GM18870 (cell line): ENCODE measurements around the gene TTC23.

Experiments used
- ATAC-seq: cut with Tn5 transposase; IDR thresholded peaks from one replicate; pipeline ENCODE4 v1.9.1; 2021; ENCODE audit warnings: moderate library complexity; ENCODE audit not compliant: unreplicated experiment

TTC23 gene

DNA sequence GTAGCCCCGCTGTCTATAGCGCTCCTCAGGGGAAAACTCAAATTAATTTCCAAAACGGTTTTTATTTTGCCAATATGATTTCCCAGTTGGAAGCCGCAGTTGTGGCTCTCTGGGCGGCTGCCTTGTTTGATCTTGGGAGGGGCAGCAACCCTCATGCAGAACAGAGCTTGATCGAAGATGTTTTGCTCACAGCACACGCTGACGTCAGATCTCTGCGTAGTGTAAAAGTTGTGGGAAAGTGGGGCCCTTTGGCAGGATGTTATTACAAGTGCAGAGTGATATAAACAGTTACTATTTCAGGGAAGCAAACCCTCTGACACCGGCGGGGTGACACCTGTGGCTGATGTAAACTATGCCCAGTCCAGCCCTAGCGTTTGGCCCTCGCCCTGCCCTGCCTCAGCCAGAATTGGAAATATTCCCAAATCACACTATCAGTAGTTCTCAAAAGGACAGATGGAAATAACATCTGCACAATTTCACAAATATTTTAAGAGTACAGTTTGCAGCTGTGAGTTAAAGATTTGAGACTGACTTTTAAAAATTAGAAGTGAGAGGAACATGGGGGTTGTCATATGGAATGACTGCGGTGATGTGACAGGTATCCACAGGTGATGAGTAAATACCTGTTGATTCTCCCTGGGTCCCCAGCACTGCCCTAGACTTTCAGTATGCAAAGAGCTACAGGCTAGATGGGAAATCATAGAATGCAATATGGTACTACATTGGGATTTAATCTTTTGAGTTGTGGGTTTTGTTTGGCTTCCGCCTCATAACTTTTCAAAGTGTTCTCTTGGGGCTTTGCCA, 142.8 kb downstream of the TTC23 start:
- ATAC-seq: no peak

DNA sequence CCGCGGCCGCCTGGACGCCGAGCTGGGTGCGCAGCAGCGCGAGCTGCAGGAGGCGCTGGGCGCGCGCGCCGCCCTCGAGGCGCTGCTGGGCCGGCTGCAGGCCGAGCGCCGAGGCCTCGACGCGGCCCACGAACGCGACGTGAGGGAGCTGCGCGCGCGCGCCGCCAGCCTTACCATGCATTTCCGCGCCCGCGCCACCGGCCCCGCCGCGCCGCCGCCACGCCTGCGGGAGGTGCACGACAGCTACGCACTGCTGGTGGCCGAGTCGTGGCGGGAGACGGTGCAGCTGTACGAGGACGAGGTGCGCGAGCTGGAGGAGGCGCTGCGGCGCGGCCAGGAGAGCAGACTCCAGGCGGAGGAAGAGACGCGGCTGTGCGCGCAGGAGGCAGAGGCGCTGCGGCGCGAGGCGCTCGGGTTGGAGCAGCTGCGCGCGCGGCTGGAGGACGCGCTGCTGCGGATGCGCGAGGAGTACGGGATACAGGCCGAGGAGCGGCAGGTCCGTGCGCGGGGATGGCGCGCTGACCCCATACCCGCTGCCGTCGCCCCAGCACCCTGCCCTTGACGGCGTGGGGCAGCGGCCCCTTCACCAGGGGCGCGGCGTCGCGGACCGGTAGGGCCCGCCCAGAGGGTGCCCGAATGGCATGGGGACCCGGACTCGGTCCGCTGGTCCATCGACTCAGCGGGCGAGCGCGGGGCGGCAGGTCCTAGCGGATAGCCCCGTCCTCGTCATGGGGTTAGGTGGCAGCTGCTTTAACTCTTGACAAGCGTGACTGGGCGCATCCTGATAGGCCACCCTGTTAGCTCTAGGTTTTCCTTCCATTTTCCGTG, 143.7 kb downstream of the TTC23 start:
- ATAC-seq: no peak

DNA sequence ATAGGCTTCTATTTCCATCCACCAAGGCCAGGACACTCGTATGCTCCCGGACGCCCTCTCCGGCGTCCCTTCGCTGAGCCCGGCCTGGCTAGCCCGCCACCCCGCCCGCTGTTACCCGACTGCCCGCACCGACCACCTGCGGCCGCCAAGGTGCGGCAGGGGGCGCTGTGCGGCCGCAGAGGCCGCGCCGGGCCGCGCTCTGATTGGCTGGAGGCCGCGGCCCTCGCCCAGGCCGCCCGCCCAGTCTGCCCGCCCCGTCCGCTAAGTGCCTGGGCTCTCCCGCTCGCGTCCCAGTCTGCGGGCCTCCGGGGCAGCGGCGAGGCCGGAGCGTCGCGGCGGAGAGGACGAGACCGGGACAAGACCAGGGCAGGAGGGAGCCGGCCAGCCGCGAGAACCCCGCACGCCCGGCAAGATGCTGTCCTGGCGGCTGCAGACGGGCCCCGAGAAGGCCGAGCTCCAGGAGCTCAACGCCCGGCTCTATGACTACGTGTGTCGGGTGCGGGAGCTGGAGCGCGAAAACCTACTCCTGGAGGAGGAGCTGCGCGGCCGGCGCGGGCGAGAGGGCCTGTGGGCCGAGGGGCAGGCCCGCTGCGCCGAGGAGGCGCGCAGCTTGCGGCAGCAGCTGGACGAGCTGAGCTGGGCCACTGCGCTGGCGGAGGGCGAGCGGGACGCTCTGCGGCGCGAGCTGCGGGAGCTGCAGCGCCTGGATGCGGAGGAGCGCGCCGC, 144.4 kb downstream of the TTC23 start, which contains the start of gene SYNM:
Gene SYNM (plus strand): TSS at position 293 of the 726 bp plus-strand sequence. CDS start 120 bp downstream, at position 413.
- ATAC-seq: no peak

DNA sequence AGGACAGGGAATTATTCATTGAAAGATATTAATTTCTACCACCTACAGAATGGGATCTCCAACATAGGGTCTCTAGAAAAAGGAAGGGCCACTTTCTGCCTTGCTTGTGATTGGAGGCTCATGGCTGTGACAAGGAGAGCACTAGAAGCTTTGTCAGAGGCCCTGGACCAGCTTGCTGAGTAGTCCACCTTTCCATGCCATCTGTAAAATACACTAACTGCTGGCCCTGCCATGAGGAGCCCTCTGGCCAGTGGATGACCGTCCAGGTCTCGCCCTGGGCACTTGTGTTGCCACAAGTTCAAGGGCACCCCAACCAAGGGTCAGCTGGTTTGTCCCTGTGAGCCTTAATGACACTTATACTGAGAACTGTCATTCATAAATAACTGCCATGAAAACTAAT, 146.1 kb downstream of the TTC23 start:
- no peak for ATAC-seq

DNA sequence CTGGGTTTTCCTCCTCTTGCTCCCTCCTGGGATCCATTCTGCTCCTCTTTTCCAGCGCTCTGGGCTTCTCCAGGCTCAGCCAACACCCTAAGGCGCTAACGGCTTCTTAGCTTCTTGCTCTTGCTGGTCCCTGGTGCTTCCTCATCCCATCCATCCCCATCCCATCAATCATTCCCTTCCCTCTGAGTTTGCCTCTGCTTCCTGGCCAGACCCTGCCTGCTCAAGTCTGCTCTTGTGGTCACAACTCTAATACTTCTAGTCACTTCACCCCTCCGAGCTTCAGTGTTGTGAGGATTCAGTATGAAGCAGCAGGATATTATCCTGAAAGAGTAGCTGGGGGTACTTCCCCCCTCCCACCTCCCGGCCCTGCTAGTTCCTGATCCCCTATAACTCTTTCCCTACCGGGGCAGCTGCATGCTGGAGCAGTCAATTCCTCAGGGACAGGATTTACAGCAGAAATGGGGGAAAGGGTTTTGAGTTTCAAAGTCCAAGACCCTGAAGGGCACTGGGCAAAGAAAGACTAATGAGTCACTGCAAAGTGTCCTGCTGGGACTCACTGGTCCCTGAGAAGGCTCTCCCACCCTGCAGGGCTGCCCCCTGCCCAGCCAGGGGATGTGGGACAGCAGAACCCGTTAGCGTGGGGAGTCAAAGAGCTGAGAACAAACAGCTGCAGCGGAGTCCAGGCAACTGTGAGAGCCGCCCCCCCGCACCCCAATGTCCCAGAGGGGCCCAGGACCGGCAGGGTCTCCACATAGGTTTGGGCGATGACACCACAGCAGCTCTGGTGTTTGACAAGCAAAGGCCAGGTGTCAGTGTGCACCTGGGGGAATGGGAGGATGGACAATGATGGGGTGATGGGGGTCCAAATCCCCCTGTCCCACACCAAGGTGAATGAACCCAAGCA, 146.8 kb downstream of the TTC23 start:
- no peak for ATAC-seq

DNA sequence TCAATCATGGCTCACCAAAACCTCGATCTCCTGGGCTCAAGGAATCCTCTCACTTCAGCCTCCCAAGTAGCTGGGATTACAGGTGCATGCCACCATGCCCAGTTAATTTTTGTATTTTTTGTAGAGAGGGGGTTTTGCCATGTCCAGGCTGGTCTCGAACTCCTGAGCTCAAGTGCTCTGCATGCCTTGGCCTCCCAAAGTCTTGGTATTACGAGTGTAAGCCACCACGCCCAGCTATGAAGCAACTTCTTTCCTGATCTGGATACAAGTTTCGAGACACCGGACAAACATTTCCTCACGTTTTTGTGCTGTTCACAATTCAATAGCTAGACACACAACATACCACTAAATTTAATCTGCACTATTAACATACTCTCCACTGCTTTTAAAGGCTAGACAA, 147.9 kb downstream of the TTC23 start:
- no peak for ATAC-seq

DNA sequence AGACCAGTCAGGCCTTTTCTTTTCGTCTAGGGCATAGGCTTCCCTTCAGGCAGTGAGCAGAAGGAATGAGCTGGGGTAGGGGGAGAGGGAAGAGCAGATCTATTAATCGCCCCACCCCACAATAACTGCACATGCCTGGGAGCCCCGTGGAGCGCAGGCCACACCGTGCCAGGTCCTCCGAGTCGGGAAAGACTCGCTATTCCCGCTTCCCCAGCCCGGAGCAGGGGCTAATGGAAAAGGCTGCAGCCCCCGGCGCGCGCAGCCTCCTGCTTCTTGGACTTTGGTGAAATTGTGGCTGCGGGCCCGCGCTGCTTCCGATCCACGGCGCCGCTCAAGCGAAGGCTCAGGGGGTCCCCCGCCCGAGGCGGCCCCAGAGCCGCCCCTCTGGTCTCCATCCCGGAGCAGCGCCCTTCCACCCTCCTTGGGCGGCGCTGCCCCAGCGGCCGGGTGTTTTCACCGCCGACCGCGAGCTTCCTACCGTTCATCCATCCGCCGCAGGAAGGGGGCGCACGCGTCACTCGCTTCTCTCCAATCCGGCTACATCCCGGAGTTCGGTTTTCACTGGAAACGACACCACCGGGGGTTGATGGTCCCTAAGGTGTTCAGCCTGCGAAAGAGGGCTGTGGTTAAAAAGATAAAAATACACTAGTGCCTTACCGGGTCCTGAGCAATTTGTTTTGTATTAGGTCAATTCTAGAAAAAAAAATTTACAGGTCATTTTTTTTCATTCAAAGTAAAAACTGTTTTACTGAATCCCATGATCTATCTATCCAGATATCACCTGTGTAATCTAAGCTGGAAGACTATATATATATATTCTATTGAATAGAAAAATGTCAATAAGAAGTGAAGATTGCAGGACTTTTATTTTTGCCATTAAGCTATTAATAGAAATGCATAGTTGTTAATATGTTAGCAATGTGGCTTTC, 148.9 kb downstream of the TTC23 start:
- ATAC-seq: no peak

DNA sequence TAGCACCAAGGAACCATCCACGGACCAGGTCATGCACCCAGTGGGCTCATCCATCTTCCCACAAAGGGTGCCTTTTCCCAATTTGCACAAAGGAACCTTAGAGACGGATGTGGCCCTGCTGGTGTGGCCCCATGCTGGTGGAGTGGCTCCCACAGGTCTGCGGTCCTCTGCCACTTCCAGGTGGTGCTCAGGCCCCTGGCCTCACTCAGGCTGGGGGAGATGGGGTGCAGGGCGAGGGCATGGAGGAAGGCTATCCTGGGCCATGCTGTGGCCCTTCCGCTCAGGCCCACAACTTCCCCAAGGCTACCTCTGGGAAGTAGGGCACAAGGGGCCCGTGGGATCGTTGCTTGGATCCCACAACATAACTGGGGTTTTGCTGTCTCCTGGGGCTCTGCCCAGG, 149.7 kb downstream of the TTC23 start:
- ATAC-seq: no peak

DNA sequence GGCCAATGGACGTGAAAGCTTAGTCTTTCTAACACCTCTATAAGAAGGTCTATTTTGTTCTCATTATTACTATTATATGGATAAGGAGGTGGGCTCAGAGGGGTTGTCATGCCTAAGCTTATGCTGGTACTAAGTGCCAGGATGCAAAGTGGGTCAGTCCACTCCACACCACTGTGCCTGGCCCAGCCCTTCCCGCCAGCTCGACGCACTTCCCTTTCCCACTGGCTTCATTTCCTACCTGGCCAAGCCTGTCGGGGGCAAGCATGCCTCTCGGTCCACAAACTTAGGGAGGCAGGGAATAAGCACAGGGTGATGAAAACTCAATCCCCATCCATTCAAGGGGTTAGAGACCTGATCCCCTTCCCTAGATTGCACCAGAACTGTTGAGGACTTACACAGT, 150.4 kb downstream of the TTC23 start:
- no peak for ATAC-seq

DNA sequence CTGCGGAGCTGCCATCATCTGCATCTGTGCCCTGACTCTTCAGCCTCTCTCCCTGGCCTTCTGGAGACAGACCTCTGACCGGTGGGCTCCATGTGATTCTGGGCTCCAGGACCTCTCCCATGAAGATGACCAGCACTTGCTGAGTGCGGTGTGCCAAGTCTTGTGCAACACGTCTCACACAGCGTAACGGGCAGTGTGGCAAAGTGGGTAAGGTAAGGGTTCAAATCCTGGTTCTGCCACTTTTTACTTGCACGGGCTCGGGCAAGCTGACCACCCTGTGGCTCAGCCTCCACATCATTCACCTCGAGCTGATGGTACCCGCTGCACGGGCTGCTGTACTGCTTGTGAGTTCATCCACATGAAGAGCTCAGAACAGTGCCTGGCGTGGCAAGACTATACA, 151.0 kb downstream of the TTC23 start:
- no peak for ATAC-seq

DNA sequence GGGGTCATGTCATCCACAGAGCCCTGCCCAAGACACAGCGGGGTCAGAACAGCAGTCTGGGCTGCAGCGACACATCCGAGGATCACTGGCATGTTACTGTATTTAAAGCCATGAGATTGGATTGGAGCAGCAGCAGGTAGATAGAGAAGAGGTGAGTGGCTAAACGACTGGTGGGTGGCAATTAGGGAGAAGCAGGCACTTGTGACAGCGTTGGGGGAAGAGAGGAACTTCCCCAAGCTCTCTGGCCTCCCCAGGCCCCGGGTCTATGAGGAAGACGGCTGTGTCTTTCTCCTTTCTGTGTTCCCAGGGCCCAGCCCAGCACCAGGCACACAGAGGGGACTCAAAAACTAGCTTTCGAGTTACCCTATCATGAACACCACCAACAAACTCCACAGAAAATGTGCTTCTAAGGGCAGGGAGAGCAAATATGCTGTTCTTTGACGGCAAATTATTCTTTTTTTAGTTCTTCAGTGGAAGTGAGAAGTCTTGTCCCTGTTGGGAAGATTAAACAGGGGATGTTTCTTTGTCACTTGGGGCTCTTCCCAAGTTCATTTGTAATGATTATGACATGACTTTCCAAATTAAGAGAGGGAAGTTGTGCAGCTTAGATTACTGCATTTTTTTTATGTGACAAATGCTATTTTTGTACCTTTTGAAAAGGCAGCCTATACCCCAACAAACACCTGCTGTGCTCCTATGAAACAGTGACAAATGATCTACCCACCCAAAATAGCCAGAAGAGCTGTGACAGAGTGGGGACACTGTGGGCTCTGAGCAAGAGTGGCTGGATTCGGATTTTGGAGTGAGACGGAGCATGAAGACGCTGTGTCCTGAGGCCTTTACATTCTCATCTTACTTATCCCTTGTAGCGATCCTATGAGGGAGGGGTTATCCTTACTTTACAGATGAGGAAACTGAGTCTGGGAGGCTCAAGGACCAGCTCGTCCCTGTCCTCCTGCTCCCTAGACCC, 151.7 kb downstream of the TTC23 start:
- no peak for ATAC-seq

DNA sequence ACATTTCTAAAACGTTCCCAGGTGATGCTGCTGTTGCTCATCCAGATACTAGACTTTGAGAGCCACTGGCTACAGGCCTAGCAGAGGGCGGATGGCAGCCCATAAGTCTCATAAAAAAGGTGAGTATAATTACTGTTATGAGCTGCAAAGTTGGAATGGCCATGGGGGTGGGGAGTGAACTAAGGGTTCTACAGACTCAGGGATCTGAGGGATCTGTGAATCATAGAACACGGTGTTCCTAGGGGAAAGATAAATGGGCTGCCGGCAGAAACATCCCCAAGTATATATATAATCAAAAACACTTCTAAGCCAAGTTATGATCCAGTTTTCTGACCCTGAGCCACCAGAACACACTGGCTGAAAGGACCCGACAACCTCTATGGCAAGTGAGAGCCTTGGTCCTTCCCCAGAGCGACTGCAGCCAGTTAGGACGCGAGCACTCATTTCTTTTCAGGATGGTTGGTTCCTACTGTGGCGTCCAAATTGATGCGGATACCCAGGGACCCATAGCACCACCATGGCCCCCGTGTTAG, 152.4 kb downstream of the TTC23 start:
- ATAC-seq: no peak

DNA sequence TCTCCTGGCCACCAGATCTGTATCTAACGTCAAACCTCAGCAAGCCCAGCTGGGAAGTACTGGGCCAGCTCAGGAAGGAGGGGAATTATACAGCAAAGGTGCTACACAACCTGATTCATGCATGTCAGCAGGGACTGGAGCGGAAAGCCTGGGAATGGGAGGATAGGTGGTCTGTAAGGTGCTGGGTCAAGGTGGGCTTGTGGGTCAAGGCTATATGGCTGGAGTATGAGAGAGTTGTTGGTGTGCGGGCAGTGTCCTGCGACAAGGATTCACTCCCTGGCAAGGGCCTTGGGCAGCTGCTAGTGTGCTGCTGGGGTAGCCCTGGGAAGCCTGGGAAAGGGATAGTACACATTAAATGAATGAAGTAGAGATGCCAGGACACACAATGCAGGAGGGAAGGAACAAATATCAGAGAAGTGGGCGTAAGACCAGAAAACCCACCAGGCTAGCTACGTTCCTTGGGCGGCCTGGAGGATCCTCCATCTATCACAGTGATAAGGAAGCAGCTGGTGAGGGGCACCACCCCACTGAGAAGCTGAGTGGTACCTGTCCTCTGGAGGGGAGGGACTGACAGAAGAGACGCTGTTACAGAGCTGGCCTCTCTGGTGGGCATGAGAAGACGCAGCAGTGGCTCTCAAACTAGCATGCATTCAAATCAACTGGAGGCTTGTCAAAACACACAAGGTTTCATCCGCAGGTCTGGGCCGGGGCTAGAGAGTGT, 153.0 kb downstream of the TTC23 start:
- no peak for ATAC-seq

DNA sequence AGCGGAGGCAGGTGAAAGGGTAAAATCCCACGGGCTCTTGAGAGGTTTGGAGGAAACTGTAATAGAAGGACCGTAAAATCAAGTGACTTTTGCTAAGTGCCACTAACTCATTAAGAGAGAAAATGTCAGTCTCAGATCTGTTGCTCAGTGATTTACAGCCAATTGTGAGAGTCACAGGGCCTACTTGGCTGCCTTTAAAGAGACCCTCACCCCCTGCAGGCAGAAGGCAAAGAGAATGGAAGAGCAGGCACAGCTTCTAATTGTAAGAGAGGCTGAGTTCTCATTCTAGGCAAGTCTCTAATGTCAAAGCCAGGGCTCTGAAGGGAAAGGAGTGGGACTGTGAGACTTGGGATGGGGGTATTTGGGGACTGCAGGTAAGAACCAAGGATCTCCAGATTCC, 153.8 kb downstream of the TTC23 start:
- ATAC-seq: no peak

DNA sequence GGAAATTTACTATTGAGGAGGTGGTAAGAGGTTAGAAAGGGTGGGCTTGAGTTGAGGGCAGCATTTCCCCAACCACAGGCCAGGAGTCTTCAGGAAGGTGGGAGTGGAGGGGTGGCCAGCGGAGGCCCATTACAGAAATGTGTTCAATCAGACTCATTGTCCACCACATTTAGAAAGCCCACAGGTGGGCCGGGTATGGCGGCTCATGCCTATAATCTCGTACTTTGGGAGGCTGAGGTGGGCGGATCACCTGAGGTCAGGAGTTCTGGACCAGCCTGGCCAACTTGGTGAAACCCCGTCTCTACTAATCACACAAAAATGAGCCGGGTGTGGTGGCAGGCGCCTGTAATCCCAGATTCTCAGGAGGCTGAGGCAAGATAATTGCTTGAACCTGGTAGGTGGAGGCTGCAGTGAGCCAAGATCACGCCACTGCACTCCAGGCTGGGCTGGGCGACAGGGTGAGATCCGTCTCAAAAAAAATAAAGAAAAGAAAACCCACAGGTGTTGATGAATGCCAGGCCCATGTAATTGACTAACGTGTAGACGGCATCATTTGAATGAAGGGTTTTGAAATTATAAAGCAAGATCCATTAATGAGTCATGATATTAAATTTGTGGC, 156.7 kb downstream of the TTC23 start:
- ATAC-seq: no peak

DNA sequence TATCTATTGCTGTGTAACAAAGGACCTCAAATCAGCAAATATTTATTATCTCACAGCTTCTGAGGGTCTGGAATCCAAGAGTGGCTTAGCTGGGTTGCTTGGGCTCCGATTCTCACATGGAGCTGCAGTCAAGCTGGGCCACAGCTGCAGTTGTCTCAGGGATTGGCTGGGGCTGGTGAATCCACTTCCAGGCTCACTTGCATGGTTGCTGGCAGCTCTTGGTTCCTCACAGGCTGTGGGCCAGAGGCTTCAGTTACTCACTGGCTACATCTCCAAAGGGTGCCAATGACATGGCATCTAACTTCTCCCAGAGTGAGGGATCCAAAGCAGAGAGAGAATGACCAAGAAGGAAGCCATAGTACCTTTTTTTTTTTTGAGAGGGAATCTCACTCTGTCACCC, 158.4 kb downstream of the TTC23 start:
- ATAC-seq: no peak
